Islet of Langerhans (tissue), 1 donor: Measurements from ENCODE around the gene PTGIS.
"Not testable (repeated sequence)": the region's sequence is repeated elsewhere in the genome, so short reads cannot be mapped to it uniquely, and the experiment has no call there.

ENCODE experiments used
- FAIRE-seq: peaks from one replicate; lab custom pipeline; 2011; peaks lifted over from hg19 to GRCh38; lab: Jason Lieb, UNC

Gene PTGIS

GRCh38 chr20:49567421-49568277 is at the start of gene PTGIS:
TSS of gene PTGIS (minus strand) at chr20:49568137. CDS start at chr20:49568116, 21 bp downstream.
- no peak for FAIRE-seq

GRCh38 chr20:49617394-49617793 is 49.5 kb upstream of the PTGIS start:
- FAIRE-seq = not testable (repeated sequence)

GRCh38 chr20:49616154-49617007 is 48.4 kb upstream of the PTGIS start:
- no peak for FAIRE-seq

GRCh38 chr20:49615401-49616153 is 47.6 kb upstream of the PTGIS start:
- no peak for FAIRE-seq

- not testable (repeated sequence) for FAIRE-seq
Measured at GRCh38 chr20:49615051-49615400, 47.1 kb upstream of the PTGIS start.

- FAIRE-seq = no peak
Measured at GRCh38 chr20:49614338-49615050, 46.6 kb upstream of the PTGIS start.

- no peak for FAIRE-seq
Measured at GRCh38 chr20:49612127-49612738, 44.3 kb upstream of the PTGIS start.

- FAIRE-seq = not testable (repeated sequence)
Measured at GRCh38 chr20:49611539-49612126, 43.7 kb upstream of the PTGIS start.

GRCh38 chr20:49610691-49611538 is 43.0 kb upstream of the PTGIS start:
- FAIRE-seq = no peak

GRCh38 chr20:49608752-49609670 is 41.1 kb upstream of the PTGIS start:
- FAIRE-seq = no peak

GRCh38 chr20:49607568-49607967 is 39.6 kb upstream of the PTGIS start:
- no peak for FAIRE-seq

GRCh38 chr20:49603209-49603627 is 35.3 kb upstream of the PTGIS start:
- no peak for FAIRE-seq

- no peak for FAIRE-seq
Measured at GRCh38 chr20:49602345-49603208, 34.6 kb upstream of the PTGIS start.

GRCh38 chr20:49601153-49601924 is 33.4 kb upstream of the PTGIS start:
- FAIRE-seq = no peak

- no peak for FAIRE-seq
Measured at GRCh38 chr20:49599746-49600113, 31.8 kb upstream of the PTGIS start.

GRCh38 chr20:49597825-49598395 is 30.0 kb upstream of the PTGIS start:
- no peak for FAIRE-seq
